ENCODE results near the gene SKI. TPM values are rescaled to one million over a fixed set of nuclear protein-coding genes. Genes with fewer than 3 reads are reported as not detected.
A peak's percentile ranks its signal among the peaks of the same experiment; 100 is the strongest.

Gene SKI
- total RNA-seq, 1 donor from 2014 or later, result 132 TPM

DNA sequence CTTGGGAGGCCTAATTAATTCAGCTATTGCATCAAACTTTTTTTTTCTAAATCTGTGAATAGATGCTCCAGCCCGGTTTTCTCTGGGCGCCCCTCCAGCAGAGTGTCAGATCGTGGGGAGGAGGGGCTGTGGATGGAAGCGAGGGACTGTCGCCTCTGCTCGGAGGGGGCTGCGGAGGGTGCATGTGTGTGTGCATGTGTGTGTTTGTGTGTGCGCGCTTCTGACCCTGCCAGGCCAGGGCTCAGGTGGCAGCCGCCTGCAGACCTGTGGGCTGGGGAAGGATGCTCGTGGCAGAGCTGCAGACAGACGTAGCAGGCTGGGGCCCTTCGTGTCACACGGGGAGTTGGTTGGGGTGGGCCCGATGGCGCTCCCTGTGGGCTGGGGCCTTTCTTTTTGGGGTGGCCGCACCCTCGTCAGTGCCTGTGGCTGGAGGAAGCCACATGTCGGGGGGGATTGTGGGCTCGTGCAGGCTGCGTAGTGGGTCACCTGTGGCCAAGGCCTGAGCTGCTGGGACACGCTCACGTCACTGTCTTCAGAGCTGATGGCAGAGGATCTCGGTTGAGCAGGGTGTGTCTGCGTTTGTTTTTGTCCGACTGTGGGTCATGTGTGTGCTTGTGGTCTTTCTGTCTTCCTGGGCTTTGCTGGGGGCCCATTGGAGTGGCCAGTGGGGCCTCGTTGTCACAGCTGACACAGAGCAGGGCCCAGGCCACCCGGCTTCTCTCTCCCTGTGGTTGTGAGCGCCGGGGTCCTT is 2.8 kb downstream of the SKI start:
- H3K27me3 Mint-ChIP-seq (ENCODE audit: unreplicated experiment), result no peaks in the 10 kb centered on the region
- peak overlapping the region; percentile 96 for H3K4me3 Mint-ChIP-seq (ENCODE audit: unreplicated experiment)
- peaks cover 56% of the 10 kb centered on the region for H3K4me1 Mint-ChIP-seq (ENCODE audit: unreplicated experiment)
- TF ChIP-seq, protein P1, sequence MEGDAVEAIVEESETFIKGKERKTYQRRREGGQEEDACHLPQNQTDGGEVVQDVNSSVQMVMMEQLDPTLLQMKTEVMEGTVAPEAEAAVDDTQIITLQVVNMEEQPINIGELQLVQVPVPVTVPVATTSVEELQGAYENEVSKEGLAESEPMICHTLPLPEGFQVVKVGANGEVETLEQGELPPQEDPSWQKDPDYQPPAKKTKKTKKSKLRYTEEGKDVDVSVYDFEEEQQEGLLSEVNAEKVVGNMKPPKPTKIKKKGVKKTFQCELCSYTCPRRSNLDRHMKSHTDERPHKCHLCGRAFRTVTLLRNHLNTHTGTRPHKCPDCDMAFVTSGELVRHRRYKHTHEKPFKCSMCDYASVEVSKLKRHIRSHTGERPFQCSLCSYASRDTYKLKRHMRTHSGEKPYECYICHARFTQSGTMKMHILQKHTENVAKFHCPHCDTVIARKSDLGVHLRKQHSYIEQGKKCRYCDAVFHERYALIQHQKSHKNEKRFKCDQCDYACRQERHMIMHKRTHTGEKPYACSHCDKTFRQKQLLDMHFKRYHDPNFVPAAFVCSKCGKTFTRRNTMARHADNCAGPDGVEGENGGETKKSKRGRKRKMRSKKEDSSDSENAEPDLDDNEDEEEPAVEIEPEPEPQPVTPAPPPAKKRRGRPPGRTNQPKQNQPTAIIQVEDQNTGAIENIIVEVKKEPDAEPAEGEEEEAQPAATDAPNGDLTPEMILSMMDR (IDR thresholded peaks at IDR 0.05), result no peak
- peak; percentile 80 for DNase-seq (ENCODE audit: extremely low spot score, unreplicated experiment)
- H3K9me3 Mint-ChIP-seq (ENCODE audit: unreplicated experiment), result no peaks in the 10 kb centered on the region
- H3K27ac Mint-ChIP-seq (ENCODE audit: unreplicated experiment), result peak overlapping the region; percentile 96
- peaks cover 14% of the 10 kb centered on the region for H3K36me3 Mint-ChIP-seq (ENCODE audit: unreplicated experiment)

DNA sequence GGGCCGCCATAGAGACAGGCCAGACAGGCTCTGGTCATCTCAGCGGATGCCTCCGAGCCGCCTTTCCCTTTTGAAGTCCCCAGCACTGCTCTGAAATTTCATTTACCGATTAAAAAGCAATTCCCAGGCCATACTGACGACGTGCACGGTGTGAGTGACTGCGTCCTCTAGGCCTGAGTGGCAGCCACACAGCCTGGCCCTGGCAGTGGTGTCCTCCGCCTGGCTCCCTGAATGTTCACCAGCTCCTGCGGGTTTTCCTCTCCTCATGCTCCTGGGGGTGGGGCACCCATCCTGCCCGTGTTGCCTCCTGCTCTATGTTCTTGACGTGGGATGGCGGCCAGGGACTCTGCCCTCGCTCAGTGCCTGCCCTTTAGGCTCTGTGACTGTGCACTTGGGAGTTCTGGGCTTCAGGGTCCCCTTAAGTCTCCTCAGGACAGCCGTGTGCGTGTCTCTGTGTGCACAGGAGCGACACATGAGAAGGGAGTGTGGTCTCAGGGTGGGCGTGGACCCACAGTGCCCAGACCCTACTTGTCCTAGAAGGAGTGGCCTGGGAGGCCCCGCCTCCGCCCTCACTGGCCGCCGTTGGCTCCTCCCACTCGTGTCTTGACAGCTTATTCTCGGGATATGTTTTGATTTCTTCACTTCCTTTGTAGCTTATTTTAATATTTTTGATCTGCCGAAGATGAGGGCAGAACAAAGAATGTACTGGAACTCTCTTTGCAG is 3.6 kb downstream of the SKI start:
- H3K9me3 Mint-ChIP-seq (ENCODE audit: unreplicated experiment), result no peaks in the 10 kb centered on the region
- peaks cover 14% of the 10 kb centered on the region for H3K36me3 Mint-ChIP-seq (ENCODE audit: unreplicated experiment)
- TF ChIP-seq, protein P1 (IDR thresholded peaks at IDR 0.05), result no peak
- peak; percentile 94 for DNase-seq (ENCODE audit: extremely low spot score, unreplicated experiment)
- peak overlapping the region; percentile 96 for H3K4me3 Mint-ChIP-seq (ENCODE audit: unreplicated experiment)
- H3K4me1 Mint-ChIP-seq (ENCODE audit: unreplicated experiment), result peaks cover 61% of the 10 kb centered on the region
- no peaks in the 10 kb centered on the region for H3K27me3 Mint-ChIP-seq (ENCODE audit: unreplicated experiment)
- peak overlapping the region; percentile 96 for H3K27ac Mint-ChIP-seq (ENCODE audit: unreplicated experiment)

DNA sequence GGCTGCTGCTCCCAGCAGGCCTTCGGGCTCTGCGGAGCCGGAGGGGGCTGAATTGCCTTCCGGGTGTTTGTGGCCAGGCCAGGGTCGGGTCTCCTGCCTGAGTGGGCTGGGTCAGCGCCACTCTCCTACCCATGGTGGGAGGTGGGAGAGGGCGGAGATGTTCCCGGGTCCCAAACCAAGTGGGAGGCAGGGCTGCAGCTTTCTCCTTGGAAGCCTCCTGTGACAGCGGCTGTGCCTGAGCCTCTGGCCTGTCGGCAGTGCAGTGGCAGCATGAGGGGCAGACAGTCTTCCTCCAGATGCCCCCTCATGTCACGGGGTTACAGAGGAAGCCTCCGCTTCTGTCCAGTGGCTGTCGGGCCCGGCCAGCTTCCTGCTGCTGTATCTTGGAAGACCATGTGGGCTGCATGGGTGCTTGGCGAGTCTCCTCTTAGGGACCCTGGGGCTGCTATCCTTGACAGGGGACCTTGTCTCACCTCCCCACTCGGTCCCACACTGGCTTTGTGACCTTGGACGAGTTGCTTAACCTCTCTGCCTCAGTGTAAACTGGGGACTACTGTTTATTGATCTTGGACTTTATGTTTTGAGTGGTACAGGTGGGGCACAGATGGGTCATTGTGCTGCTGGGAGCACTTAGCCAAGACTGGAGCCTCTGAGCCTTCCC is 4.3 kb downstream of the SKI start:
- DNase-seq (ENCODE audit: extremely low spot score, unreplicated experiment), result no peak
- H3K4me3 Mint-ChIP-seq (ENCODE audit: unreplicated experiment), result peak overlapping the region; percentile 96
- no peaks in the 10 kb centered on the region for H3K9me3 Mint-ChIP-seq (ENCODE audit: unreplicated experiment)
- peaks cover 14% of the 10 kb centered on the region for H3K36me3 Mint-ChIP-seq (ENCODE audit: unreplicated experiment)
- peaks cover 67% of the 10 kb centered on the region for H3K4me1 Mint-ChIP-seq (ENCODE audit: unreplicated experiment)
- TF ChIP-seq, protein P1 (IDR thresholded peaks at IDR 0.05), result no peak
- H3K27me3 Mint-ChIP-seq (ENCODE audit: unreplicated experiment), result no peaks in the 10 kb centered on the region
- peak overlapping the region; percentile 96 for H3K27ac Mint-ChIP-seq (ENCODE audit: unreplicated experiment)

DNA sequence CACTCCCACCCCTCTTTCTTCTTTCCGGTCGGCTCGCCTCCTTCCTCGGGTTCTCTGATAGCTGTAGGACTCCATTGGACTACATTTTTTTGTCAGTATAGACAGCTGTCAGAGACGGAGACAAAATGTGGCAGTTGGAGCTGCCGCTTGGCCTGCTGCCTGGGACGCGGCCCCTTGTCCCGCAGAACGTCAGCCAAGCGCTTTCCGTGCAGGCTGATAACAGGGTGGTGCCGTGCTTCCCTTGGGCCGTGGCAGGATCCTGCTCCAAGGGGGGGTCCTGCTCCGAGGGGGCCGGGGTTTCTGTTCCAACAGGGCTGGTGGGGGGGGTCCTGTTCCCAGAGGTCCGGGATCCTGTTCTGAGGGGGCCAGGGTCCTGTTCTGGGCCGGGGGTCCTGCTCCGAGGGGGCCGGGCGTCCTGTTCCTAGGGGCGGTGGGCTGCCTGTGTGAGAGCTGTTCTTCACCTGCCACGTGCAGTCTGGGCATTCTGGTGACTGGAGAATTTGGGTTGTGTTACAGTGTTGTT is 4.9 kb downstream of the SKI start:
- Mint-ChIP-seq H3K27ac (ENCODE audit: unreplicated experiment) (peak overlapping the region; percentile 96), H3K27me3 (ENCODE audit: unreplicated experiment) (no peaks in the 10 kb centered on the region), H3K36me3 (ENCODE audit: unreplicated experiment) (peaks cover 14% of the 10 kb centered on the region), H3K4me1 (ENCODE audit: unreplicated experiment) (peaks cover 71% of the 10 kb centered on the region), H3K4me3 (ENCODE audit: unreplicated experiment) (peak overlapping the region; percentile 96), H3K9me3 (ENCODE audit: unreplicated experiment) (no peaks in the 10 kb centered on the region)
- no peak for DNase-seq (ENCODE audit: extremely low spot score, unreplicated experiment)
- TF ChIP-seq, protein P1 (IDR thresholded peaks at IDR 0.05), result no peak

Data from osteocyte (in vitro differentiated cells).